HG03039 (cell line): ENCODE results near the gene XXYLT1.
"Not testable (repeated sequence)": the region's sequence is repeated elsewhere in the genome, so short reads cannot be mapped to it uniquely, and the experiment has no call there.

Source experiments
- ATAC-seq: cut with Tn5 transposase; IDR thresholded peaks from one replicate; pipeline ENCODE4 v1.9.1; 2021; ENCODE audit warnings: mild to moderate bottlenecking, moderate library complexity; ENCODE audit not compliant: unreplicated experiment

Gene XXYLT1

DNA sequence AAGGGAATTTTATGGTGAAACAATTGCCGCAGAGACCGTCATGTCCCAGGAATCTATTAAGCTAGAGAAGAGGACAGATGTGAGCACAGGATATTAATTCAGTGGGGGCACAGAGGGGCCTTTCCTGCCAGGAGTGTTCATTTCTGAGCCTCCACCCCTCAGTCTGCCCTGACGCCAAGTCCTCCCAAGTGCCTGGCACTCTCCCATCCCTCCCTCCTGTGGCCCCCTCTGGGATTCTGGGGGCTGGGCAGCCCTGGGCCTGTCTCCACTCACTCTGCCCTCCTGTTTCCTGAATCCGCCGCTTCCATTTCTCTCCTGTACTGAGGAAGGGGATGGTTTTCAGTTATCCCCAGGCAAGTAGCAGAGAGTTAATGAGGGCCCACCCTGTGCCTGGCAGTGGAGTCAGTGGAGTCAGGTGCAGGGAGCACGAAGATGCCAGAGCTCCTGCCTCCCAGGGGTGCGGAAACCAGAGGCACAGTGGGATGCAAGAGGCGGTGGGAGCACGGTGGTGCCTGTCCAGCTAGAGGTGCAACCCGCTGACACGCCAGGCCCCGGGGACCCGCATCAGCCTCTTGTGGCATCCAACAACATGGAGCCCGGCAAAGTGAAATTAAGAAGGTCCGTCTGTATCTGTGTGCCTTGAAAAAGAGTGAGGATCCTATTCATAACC is 212.5 kb downstream of the XXYLT1 start:
- ATAC-seq, result no peak

DNA sequence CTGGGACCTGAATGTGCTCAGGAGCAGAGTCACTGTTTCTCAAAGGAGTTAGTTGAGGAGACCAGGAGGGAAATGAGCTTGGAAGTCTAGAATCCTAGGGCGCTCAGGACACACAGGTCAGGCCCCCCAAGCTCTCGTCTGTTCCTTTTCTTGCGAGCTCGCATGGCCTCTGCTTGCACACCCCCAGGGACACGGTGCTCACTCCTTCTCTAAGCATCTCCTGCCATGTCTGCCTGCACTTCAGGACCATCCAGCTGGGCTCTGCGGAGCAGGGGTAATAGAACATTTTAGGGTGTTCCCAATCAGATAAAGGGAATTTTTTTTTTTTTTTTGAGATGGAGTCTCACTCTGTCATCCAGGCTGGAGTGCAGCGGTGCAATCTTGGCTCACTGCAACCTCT is 213.2 kb downstream of the XXYLT1 start:
- ATAC-seq, result no peak

DNA sequence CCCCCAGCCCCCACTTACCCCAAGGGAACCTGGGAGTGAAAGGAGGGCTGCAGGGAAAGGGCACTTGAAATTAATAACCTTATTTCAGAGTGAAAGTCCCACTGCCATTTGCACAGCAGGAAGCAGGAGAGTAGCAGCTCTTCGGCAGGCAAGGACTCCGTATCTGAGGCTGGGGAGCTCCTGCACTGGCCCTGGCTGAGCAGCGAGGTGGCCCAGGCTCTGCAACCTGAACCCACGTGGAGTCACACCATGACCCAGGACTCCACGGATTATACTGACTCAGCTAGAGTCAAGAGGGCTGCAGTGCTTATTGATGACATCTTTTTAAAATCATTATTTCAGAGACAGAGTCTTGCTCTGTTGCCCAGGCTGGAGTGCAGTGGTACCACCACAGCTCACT is 214.5 kb downstream of the XXYLT1 start:
- ATAC-seq, result no peak

DNA sequence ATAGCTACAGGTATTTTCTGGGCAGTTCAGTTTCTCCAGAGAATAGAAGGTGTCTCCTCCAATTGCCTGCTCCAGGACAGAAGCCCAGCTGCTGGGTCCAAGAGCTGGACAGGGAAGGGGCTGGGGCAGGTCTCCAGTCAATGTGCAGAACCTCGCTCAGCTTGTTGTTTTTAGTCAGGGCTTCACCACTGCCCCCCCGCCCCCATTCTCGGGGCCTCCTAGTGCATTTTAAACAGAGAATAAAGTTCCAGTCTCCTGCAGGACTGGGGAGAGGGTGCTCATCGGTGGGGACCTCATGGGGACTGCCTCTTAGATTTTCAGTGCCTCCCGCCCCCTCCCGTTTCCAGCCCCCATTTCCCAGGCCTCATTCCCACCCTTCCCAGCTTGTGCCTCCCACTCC is 216.6 kb downstream of the XXYLT1 start:
- no peak for ATAC-seq

DNA sequence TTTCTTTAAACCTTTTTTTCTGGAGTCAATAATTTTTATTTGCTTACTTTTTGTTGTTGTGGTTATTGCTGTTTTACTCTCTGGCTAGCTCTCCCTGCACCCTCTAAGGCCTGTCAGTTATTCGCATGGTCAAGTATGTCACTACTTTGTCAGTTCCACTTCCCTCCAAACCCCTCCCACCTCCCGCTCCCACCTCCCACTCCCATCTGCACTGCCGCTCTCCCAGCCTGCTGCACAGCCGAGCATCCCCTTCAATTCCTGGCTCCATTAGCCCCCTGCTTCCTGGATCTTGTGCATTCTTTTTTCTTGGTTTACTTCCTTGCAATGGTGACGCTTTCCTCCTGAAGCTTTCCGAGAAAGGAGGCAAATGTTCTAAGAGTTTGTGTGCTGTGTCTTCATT is 218.0 kb downstream of the XXYLT1 start:
- ATAC-seq, result no peak

DNA sequence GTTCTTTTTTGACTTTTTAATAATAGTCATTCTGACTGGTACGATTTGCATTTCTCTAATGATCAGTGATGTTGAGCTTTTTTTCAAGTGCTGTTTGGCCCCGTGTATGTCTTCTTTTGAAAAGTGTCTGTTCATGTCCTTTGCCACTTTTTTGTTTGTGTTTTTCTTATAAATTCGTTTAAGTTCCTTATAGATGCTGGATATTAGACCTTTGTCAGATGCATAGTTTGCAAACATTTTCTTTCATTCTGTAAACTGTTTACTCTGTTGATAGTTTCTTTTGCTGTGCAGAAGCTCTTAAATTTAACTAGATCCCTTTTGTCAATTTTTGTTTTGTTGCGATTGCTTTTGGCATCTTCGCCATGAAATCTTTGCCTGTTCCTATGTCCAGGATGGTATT is 220.7 kb downstream of the XXYLT1 start:
- not testable (repeated sequence) for ATAC-seq

DNA sequence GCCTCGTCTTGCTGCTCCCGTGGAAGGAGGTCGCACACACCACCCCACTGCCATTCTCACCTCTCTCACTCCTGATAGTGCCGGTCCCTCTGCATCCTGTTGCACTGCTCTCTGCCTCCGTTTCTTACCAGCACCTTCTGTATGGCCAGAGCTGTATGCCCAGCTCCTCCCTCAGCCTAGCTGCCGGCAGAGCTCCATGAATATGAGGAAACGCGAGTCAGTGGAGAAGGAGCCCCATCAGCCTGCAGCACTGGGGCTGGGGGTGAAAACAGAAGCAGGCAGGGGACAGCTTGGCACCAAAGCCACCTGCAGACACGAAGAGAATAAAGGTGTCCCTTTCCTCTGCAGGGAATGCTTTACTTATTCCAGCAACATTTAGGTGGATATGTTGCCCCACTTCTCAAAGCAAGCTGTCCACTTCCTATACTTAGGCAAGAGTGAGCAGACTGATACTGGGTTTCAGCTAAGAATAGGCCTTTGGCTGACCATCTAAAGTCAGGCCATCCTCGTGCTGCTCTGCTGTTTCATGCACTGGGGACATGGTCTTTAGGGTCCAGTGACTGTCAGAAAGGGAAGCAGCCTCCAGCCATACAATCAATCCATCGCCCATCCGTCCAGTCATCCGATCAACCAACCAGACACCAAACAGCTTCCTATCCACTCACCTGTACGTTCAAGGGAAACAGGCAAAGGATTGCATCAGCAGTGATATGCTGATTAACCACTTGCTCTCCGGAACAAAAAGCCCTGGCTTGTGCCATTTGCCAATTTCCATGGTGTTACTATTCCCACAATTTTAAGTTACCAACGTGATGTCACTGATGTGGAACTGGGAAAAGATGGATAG is 222.7 kb downstream of the XXYLT1 start:
- ATAC-seq, result no peak

DNA sequence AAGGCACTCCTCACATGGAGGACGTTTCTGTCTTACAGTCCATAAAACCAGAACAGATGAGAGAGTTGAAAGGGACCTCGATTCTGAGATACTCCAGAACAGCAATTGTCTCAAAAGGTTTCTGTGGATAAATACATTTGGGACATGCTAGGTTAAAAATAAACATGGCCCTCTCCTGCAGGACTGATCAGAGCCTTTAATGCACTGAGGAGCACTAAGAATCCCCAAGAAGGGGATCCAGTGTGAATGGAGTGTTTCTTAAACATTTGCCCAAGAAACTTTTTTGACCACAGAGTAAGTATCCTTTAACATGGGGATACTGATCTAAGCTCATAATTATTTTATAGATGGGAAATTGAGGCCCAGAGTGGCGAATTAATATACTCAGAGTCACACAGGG is 223.4 kb downstream of the XXYLT1 start:
- ATAC-seq, result no peak

DNA sequence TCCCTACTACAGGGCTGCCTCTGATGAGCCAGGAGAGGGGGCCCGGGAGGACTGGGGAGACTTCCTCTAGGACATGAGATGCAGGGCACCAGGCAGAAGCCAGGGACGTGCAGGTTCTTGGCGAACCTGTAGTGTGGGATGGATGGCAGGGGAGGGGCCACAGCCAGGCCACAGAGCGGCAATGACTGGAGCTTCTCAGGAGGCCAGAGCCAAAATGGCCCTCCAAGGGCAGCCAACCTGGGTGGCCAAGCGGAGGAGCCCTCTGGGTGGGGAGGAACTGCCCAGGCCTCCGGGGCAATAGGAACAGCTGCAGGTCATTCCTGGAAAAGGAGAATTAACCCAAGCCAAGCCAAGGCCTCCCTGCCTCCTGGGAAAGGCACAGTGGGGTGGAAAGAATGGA is 224.5 kb downstream of the XXYLT1 start:
- no peak for ATAC-seq

DNA sequence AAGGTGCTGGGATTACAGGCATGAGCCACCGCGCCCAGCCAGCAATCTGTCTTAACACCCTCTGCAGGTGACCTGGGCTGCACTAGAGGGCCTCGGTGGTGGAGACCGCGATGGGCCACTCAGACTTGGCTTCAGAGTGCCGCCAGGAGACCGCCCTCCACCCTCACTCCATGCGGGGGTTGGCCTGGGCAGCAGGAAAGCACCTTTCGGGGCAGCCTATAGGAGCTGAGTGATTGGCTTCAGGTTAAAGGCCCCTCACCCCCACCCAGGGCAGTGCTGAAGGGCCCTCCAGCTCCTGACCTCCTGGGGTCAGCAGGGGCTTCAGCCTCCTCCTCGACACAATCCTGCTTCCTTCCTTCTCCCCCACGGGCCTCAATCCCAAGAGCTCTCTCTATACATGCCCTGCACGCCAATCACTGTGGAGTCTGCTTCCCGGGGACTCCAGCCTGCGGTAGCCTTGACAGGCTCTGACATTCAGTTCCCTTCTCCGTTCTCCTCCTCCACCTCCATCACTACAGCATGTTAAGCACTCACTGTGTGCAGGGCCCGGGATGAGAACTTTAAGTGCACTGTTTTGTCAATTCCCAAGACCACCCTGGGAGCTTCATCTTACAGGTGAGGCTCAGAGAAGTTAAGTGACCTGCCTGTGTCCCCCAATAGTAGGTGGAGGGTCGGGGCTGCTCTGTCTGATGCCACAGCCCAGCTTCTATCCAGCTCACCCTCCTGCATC is 225.3 kb downstream of the XXYLT1 start:
- ATAC-seq, result no peak

DNA sequence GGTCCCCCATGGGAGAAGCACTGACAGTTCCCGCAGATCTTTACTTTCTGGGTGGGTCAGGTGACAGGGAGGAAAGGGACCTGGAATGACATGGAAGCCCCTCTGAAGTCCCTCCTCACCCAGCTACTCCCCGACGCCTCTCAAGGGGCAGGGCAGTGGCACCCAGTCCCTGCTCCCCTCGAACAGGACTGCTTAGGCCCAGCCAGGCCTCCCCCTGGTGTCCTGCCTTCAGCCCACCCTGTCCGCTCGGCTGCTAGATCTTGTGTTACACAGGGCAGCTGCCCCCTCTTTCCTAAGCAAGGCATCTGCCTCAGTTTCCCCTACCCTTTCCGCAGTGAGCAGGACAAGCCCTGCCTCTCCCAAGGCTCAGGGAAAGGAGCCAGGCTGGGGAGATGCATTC is 226.5 kb downstream of the XXYLT1 start:
- ATAC-seq, result no peak

DNA sequence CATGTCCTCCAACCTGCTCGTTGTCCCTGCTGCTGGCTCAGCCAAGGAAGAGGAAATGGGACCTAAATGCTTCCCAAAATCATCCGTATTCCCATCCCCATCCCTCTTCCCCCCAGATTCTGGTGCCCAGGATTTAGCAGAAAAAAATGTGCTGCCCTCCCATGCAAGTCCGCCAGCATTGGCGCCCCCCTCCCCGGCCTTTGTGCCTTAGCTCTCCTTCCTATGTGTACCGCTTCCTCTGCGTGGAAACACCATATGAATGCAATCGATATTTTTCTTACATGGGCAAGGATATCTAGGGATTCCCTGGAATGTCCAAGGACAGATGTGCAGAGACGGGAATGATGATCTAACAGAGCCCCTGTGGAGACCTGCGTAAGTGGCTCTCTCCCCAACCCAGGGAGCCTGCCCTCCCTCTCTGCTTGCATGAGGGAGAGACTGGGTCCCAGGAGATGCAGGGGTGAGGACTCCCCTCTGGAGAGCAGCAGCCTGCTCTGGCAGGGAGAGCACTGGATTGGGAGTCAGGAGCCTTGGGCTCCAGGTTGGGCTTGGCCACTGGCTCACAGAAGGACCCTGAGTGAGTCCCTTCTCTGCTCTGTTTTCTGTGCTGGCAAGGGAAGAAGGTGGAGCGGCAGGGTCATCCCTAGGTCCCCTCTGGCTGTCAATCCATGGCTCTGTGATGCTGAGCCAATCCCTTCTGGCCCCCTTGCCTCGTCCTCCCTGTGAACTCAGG is 227.2 kb downstream of the XXYLT1 start:
- ATAC-seq, result no peak

DNA sequence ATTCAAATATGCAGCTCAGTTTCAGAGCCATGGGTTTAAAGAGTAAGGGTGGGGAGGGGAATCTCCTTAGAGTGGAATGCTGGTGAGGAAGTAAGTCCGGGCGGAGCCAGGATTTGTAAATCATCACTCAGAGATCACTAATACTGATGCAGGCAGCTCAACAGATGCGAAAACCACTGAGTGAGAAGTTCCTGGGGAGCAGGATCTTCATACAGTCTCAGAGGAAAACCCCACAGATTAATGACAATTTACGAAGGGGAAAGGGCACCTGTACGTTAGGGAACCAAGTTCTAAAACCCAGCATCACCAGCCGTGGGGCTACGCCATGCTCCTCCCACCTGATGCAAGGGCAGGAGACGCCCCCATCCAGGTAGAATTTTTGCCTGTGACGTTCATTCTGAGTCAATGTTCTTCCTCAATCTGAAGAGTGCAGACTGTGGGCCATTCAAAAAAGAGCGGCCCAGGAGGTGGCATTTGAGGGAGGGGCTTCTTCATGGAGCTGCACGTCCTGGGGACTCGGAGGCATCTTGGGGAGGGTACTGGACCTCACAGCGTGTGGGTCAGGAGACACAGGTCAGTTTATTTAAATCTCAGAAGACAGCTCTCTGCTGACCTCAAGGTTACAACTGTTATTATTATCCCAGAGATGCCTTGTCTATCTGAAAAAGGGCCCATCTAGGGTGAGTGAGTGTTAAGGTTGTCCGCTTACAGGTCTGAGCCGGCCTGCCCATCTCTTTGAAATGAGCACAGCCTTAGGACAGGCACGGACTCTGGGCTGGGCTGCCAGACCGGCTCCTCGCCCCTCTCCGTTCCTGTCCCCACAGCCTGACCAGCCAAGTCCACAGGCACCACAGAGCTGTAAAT is 228.0 kb downstream of the XXYLT1 start:
- ATAC-seq, result no peak

DNA sequence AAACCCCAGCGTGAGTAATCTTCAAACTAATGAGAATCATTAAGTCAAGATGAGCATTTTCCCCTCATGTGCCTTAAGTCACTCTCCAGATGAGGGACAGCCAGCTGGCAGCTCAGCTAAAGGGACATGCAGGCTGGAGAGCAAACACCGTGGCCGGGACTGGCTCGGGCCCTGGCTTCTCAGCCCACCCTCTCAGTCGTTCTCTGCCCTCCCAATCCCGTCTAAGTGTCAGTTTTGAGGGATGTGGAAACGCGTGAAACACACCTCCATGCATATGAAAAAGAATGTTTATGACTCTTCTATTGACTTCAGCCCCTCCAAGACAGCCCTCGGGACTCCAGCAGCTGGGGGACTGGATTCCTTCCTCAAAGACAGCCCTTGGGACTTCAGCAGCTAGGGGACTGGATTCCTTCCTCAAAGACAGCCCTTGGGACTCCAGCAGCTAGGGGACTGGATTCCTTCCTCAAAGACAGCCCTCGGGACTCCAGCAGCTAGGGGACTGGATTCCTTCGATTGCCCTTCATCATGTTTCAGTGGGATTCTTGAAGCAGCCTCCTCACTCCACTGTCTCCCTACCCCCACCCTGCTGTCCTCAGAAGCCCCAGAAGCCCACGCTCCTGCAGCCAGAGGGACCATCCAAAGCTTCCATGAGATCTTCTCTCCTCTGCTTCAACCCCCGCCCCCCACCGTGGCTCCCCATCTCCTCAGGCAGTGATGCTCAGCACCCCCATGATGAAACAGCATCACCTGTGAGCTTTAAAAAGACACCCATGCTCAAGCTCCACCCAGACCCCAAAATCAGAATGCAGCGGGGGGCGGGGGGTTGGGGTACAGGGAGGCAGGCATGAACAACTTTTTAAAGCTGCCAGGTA is 228.9 kb downstream of the XXYLT1 start:
- no peak for ATAC-seq

DNA sequence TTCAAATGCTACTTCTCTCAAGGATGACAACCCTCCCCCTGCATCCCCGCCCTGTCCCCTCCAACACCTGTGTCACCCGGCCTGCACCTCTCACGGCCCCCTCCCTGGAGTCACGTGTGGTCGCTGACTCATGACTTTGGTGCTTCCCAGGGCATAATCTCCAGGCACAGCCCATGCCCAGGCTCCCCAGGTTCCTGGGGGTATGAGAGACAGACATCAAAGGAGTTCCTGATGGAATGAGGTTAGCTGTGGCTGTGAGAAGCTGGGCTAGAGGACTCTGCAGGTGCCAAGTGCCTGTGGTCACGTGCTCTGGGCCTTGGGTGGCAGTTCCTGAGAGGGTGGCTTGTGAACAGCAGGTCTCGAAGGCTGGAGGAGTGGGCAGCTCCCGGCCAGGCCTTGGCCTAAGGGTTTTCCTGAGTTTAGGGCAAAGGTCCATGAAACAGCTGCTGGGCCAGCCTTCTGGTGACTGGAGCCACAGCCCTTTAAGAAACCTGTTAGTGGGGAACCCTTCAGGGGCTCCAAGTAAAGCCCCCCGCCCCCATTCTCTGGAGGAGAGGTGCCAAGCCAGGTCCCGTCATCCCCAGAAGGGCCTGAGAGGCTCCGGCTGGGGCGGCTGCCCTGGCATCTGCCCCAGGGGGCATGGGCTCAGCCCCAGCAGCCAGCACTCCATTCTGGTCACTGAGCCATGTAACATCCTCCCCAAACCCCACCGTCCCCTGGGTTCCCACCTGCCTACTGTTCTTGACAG is 230.0 kb downstream of the XXYLT1 start:
- no peak for ATAC-seq

DNA sequence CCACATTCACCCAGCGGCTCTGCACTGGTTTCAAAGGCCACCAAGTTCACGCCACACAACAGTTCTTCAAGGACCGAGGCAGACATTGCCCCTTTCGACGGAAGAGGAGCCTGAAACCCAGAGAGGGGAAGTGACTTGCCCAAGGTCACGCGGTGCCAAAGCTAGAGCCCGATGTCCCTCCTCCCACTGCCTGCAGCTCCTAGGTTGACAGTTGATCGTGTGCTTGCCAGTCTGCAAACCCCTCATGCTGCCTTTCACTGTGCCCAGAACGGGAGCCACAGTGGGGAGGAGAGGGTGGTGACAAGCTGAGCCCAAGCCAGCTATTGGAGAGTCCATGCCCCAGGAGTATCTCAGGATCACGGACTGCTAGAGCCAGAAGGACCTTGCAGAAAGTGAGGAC is 230.9 kb downstream of the XXYLT1 start:
- ATAC-seq, result no peak

DNA sequence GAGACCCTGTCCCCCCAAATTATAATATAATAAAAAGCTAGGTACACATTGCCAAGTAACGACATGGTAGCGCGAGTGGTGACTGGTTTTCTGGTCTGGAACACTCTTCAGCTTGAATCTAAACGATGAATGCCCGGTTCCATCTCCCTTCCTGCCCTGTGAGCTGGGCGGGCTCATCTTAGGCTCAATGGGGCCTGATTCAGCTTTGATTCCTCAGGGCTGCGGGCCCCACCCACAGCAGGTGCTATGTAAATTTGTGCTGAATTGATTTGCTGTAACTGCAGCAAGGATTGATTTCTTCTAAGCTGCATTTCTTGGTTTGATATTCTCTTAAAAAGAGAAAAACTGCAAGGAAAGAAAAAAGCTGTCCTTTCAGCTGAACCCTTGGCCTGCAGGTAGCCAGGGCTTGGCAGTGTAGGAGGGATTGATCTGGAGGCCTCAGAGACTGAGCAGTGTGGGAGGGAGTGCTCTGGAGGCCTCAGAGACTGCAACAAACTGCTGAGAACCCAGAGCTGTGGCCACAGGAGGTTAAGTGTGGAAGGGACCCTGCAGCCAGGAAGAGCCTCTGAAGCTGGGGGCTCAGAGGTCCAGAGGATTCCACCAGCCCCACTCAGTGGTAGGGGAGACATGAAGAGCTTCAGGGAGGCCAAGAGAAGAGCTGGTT is 231.6 kb downstream of the XXYLT1 start:
- no peak for ATAC-seq

DNA sequence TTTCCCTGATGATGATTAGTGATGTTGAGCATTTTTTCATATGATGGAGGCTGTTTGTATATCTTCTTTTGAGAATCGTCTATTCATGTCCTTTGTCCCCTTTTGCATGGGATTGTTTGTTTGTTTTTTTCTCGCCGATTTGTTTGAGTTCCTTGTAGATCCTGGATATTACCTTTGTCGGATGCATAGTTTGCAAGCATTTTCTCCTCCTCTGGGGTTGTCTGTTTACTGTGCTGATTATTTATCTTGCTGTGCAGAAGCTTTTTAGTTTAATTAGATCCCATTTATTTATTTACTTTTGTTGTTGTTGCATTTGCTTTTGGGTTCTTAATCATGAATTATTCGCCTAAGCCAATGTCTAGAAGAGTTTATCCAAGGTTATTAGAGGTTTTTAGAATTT is 232.8 kb downstream of the XXYLT1 start:
- no peak for ATAC-seq
